C4-2B (cell line): Measurements from ENCODE around the gene KCNA4.

Experiments
- CTCF ChIP-seq: fragments of 450-650 bp; conservative IDR thresholded peaks from 2 replicates; pipeline ENCODE4 v1.5.1; 2017; ENCODE audit warnings: mild to moderate bottlenecking
- ZFX ChIP-seq: fragments of 450-650 bp; IDR thresholded peaks from 2 replicates; pipeline ENCODE4 v1.6.1; 2017

GRCh38 chr11:30049214-30049613 lies 32.4 kb upstream of the KCNA4 start:
- no peak; the same call in 1 of the 2 replicates for TF ChIP-seq CTCF
- TF ChIP-seq ZFX = no peak
